Cardiac fibroblast (primary cell): ENCODE data around the gene MCTP2.

Experiments
- DNase-seq, 2 donors: peaks; one replicate each; pipeline versions ENCODE4 v3.0.0 to v3.0.0-alpha.2; 2010; ENCODE audit warnings: low read depth in 2 of 2
- H3K4me3 ChIP-seq, 2 donors: replicated peaks in 1 of 2; 1 replicate in 1 of 2; 2 replicates in 1 of 2; pipeline ENCODE4 v1.5.1; 2011; ENCODE audit warnings: low read depth in 2 of 2, low read length in 2 of 2, mild to moderate bottlenecking in 2 of 2, moderate library complexity in 1 of 2
- TF ChIP-seq, protein P1 (sequence below): IDR thresholded peaks from one replicate; pipeline ENCODE4 v1.5.1; 2011; ENCODE audit warnings: low read depth, mild to moderate bottlenecking, low read length, inconsistent platforms

Gene MCTP2

GRCh38 chr15:94259121-94259751 is 27.9 kb downstream of the MCTP2 start:
- peak in 1 of 2 donors; percentile 4 for DNase-seq
- no peak overlapping the region for H3K4me3 ChIP-seq
- TF ChIP-seq, protein P1, sequence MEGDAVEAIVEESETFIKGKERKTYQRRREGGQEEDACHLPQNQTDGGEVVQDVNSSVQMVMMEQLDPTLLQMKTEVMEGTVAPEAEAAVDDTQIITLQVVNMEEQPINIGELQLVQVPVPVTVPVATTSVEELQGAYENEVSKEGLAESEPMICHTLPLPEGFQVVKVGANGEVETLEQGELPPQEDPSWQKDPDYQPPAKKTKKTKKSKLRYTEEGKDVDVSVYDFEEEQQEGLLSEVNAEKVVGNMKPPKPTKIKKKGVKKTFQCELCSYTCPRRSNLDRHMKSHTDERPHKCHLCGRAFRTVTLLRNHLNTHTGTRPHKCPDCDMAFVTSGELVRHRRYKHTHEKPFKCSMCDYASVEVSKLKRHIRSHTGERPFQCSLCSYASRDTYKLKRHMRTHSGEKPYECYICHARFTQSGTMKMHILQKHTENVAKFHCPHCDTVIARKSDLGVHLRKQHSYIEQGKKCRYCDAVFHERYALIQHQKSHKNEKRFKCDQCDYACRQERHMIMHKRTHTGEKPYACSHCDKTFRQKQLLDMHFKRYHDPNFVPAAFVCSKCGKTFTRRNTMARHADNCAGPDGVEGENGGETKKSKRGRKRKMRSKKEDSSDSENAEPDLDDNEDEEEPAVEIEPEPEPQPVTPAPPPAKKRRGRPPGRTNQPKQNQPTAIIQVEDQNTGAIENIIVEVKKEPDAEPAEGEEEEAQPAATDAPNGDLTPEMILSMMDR, result no peak

DNA sequence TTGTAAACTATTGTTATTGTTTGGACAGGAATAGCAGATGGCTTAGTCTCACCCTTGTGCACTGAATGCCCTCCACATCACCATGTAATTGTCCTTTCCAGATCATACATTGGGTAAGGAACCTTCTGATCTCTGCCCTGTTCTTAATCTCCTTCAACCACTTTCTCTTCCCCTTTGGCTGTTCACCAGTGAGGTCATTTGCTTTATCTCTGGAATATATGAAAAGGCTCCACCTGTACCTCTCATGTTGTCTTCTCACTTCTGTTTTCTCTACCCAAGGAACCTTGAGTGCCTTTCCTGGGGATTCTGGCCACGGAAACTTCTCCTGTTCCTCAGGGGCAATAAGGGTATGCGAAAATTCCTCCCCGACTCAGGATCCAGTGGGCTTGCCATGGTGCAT is 28.5 kb downstream of the MCTP2 start:
- no peak overlapping the region for H3K4me3 ChIP-seq
- TF ChIP-seq, protein P1, result no peak
- DNase-seq, result no peak

DNA sequence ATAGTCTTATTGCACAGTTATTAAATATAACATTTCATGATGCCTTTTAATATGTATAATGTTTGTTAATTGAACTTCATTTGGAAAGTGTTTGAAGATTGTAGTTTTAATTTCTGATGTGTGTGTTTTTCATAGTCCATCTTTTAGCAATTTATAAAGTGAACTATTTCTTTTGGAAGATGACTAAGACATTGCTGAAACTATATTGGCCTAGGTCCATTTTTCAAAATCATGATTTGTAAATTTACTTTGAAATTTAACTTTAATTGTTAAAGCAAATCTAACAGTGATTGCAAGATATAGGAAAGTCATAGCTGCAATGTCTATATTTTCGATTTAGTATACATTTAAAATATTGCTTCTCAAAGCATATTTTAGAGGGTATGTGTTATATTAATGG is 30.8 kb downstream of the MCTP2 start:
- H3K4me3 ChIP-seq, result no peak overlapping the region
- TF ChIP-seq, protein P1, result no peak
- no peak for DNase-seq

DNA sequence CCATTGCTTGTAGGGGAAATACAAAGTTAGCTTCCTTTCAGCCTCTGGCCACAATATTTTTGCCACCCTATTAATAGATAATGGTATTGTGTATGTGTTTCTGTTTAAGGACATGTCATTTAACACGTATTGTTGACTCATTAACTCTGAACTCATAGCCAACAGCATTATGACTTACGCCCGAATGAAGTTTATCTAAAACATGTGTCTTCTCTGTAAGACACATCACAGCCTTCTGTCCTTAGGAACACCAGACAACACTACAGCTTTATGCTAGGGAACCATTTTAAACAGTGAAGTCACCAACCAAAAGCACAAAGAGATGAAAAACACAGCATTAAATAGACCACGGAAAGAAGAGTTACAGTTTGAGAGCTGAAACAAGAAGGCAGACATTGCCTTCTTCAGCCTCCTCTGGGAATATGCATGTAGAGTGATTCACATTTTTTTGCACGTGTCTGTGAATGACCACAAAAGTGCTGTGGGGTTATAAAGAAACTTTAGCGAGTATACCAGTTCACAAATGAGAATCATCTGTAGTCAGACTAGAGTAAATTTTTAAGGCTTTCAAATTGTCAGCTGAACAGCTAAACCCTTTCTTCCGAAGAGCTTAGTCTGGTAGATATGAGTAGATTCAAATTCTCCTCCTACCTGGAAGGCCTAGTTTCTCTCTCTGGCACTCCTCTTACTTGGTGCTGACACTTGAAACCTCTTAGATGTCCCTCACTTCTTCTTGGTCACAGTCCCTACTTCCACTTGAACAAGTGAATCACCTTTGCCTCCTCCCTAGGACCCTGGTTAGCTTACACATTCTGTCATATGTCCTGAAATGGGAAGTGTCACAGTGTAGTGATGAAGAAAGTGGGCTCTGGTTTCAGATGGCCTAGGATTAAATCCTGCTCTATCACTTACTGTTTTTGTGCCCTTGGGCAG is 32.2 kb downstream of the MCTP2 start:
- no peak overlapping the region for H3K4me3 ChIP-seq
- TF ChIP-seq, protein P1, result no peak
- peak in 1 of 2 donors; percentile 18 for DNase-seq

DNA sequence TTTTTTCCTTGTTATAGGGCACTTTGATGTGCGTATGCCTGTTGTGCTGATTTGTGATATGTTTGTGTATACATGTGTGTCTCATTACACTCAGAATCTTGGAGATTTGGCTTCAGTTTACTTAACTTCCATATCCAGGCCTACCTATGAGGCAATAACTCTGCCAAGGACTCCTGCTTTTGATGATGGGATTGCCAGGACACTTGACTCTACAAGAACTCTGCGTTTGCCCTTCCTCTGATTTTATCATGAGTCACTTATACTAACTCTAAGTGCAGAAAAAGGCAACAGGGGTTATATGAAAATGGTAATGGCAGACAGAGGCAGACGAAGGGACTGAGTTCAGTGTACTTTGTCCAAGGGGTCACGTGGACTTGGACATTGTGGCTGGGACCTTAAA is 33.6 kb downstream of the MCTP2 start:
- H3K4me3 ChIP-seq, result no peak overlapping the region
- TF ChIP-seq, protein P1, result no peak
- no peak for DNase-seq

DNA sequence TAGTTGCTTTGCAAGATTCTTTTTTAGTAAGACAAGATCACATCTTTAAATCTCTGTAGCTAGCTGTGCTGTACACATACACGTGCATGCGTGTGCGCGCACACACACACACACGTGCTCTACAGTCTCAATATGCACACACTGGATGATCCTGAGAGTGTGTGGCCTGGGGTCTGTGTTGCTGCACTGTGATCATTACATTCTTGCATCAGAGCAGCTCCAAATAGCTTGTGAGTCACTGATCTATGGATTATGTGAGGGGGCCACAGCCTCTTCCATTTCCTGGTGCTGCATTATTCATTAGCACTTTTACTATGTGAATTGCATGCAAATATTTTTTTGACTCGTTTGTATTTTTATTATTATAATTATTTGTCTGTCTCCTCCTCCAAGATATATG is 34.6 kb downstream of the MCTP2 start:
- TF ChIP-seq, protein P1, result no peak
- H3K4me3 ChIP-seq, result no peak overlapping the region
- no peak for DNase-seq
